Calu3 (cell line): ENCODE data around the gene LARP1. TPM values are rescaled to one million over a fixed set of nuclear protein-coding genes. Genes with fewer than 3 reads are reported as not detected.
A peak's percentile ranks its signal among the peaks of the same experiment; 100 is the strongest.

ENCODE experiments used
- BruUV-seq: library from RNA; stranded (reverse); fragments of 400-500 nt; replicated peaks from 2 replicates; lab custom pipeline; 2021; lab: Mats Ljungman, UMichigan
- CTCF ChIA-PET: fragments of 300-600 bp; sonication (Branson Sonifier 250); formaldehyde crosslinking; loops from one replicate; lab custom pipeline; 2022; ENCODE audit warnings: antibody characterized with exemption; lab: Charles Lee
- DNase-seq: peaks from one replicate; pipeline ENCODE4 v3.0.0; 2022
- H3K27ac Mint-ChIP-seq: one replicate; pipeline ENCODE4 v1.8.0; 2022; ENCODE audit warnings: mixed read lengths; ENCODE audit not compliant: unreplicated experiment
- H3K27me3 Mint-ChIP-seq: one replicate; pipeline ENCODE4 v1.8.0; 2022; ENCODE audit warnings: mixed read lengths; ENCODE audit not compliant: unreplicated experiment
- H3K36me3 Mint-ChIP-seq: one replicate; pipeline ENCODE4 v1.8.0; 2022; ENCODE audit warnings: mild to moderate bottlenecking, moderate library complexity, mixed read lengths; ENCODE audit not compliant: insufficient read depth, unreplicated experiment
- H3K4me1 Mint-ChIP-seq: one replicate; pipeline ENCODE4 v1.8.0; 2022; ENCODE audit warnings: mild to moderate bottlenecking, low read depth, mixed read lengths; ENCODE audit not compliant: unreplicated experiment
- H3K4me3 Mint-ChIP-seq: one replicate; pipeline ENCODE4 v1.8.0; 2022; ENCODE audit warnings: mild to moderate bottlenecking, low read depth, moderate library complexity, mixed read lengths; ENCODE audit not compliant: unreplicated experiment
- H3K9me3 Mint-ChIP-seq: one replicate; pipeline ENCODE4 v1.8.0; 2022; ENCODE audit warnings: low read depth, mixed read lengths; ENCODE audit not compliant: unreplicated experiment
- intact Hi-C: fragments of 100-400 bp; cut with micrococcal nuclease; formaldehyde crosslinking; loops from one replicate; pipeline ENCODE4 v1.10.0; 2022; ENCODE audit not compliant: unreplicated experiment
- total RNA-seq: library from RNA; stranded (reverse); gene quantifications from 2 replicates; pipeline ENCODE4 v1.2.3, GENCODE V29; 2022
- TF ChIP-seq, protein P1 (sequence below): fragments of 200-600 bp; IDR thresholded peaks from one replicate; pipeline ENCODE4 v1.8.0; 2022; ENCODE audit warnings: antibody characterized with exemption; ENCODE audit not compliant: unreplicated experiment

Gene LARP1
- total RNA-seq, 1 experiment from 2014 or later, result 339 TPM

DNA sequence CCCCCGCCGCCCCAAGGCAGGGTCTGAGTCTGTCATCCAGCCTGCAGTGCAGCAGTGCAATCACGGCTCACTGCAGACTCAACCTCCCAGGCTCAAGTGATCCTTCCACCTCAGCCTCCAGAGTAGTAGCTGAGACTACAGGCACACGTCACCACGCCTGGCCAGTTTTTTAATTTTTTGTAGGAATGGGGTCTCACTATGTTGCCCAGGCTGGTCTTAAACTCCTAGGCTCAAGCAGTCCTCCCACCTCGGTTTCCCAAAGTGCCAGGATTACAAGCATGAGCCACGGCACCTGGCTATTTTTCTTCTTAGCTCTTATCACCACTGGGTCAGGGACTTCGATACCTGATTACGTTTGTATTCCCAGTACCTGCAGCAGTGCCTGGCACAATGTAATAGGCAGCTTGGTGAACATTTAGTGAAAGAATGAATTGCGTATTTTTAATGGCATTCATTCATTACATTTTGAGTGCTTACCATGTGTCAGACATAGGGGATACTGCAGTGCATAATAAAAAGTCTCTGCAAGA, 10.3 kb downstream of the LARP1 start:
- CTCF ChIA-PET, result no interaction called here
- H3K36me3 Mint-ChIP-seq, result peaks cover 21% of the 10 kb centered on the region
- H3K4me3 Mint-ChIP-seq, result no peak overlapping the region
- H3K9me3 Mint-ChIP-seq, result no peaks in the 10 kb centered on the region
- DNase-seq, result no peak
- BruUV-seq, result no TSS peak
- H3K27me3 Mint-ChIP-seq, result no peaks in the 10 kb centered on the region
- TF ChIP-seq, protein P1, sequence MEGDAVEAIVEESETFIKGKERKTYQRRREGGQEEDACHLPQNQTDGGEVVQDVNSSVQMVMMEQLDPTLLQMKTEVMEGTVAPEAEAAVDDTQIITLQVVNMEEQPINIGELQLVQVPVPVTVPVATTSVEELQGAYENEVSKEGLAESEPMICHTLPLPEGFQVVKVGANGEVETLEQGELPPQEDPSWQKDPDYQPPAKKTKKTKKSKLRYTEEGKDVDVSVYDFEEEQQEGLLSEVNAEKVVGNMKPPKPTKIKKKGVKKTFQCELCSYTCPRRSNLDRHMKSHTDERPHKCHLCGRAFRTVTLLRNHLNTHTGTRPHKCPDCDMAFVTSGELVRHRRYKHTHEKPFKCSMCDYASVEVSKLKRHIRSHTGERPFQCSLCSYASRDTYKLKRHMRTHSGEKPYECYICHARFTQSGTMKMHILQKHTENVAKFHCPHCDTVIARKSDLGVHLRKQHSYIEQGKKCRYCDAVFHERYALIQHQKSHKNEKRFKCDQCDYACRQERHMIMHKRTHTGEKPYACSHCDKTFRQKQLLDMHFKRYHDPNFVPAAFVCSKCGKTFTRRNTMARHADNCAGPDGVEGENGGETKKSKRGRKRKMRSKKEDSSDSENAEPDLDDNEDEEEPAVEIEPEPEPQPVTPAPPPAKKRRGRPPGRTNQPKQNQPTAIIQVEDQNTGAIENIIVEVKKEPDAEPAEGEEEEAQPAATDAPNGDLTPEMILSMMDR, result no peak
- intact Hi-C loops, result no loop called here
- peak overlapping the region; percentile 44 for H3K27ac Mint-ChIP-seq
- peaks cover 68% of the 10 kb centered on the region for H3K4me1 Mint-ChIP-seq

DNA sequence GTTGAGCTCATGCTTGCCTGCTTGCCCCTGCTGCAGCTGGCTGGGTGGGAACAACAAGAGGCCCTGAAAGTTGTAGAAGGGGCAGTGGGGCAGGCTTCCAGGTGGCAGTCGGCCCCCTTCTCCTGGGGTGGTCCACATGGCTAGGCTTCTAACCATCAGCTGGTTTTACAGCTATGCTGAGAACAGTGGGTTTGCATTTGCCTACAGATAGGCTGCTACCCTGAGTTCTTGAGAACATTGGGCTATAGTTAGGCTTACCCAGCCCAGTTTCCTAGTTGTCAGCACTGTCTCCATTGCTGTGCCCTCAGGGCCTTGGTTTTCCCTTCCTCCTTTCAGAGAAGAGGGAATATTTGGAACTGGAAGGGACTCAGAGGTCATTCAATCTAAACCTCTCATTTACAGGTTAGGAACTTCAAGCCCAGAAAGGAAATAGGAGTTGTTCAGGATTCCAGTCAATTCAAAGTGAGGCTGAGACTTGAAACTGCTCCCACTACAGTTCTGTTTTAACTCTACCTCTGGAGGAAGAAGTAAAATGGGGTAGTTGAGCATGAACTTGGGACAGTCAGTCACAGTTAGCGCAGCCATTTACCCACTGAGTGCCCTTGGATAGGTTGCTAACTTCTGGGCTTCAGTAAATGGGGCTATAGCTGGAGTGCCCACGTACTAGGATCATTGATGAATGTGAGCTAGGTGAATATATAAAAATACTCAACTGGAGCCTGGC, 11.5 kb downstream of the LARP1 start:
- CTCF ChIA-PET, result interaction anchor here (0.6 to 0.7 kb wide), 2 partner anchors 62 to 93 kb away, joined by 3 to 4 read pairs; no protein-coding TSS in a partner anchor
- Mint-ChIP-seq H3K4me1 (peaks cover 55% of the 10 kb centered on the region), H3K36me3 (peaks cover 30% of the 10 kb centered on the region), H3K9me3 (no peaks in the 10 kb centered on the region), H3K27ac (no peak overlapping the region), H3K4me3 (no peak overlapping the region), H3K27me3 (no peaks in the 10 kb centered on the region)
- TF ChIP-seq, protein P1, result no peak
- intact Hi-C loops, result no loop called here
- DNase-seq, result no peak
- BruUV-seq, result no TSS peak

DNA sequence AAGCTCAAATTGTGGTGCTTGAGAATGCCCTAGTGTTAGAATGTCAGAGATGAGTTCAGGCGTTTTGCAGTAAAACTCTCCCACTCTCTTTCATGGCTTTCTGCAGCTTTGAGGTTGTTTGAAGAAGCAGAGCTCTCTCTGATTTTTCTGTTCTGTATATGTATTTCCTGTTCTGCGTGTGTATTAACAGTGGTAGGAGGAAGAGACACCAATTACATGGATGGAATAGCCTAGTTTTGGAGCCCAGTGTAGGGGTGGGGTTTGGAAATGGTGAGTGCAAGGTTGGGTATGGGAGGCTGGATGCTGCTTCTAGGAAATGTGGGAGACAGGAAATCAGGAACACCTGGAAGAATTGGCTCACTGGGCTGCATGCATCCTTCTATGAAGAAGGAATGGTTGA, 12.4 kb downstream of the LARP1 start:
- H3K9me3 Mint-ChIP-seq, result no peaks in the 10 kb centered on the region
- H3K4me3 Mint-ChIP-seq, result no peak overlapping the region
- no peaks in the 10 kb centered on the region for H3K27me3 Mint-ChIP-seq
- TF ChIP-seq, protein P1, result no peak
- peak overlapping the region; percentile 10 for H3K27ac Mint-ChIP-seq
- intact Hi-C loops, result no loop called here
- DNase-seq, result no peak
- CTCF ChIA-PET, result no interaction called here
- peaks cover 30% of the 10 kb centered on the region for H3K36me3 Mint-ChIP-seq
- no TSS peak for BruUV-seq
- peaks cover 51% of the 10 kb centered on the region for H3K4me1 Mint-ChIP-seq

DNA sequence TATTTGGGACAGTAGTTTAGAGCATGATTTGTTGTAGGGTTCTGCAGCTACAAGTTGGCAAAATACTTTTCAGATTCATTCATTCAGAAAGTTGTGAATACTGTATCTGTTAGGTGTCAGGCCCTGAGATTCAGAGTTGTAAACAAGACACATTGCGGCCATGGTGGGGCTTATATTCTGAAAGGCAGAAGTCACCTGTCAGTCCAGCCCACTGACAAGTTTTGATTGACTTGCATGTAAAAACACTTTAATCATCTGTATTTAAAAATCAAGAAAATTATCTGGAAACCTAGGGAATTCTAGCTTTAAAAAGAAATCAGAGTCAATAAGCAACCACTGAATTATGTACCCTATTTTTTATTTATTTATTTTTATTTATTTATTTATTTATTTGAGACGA, 13.0 kb downstream of the LARP1 start:
- no TSS peak for BruUV-seq
- no peak for DNase-seq
- TF ChIP-seq, protein P1, result no peak
- intact Hi-C loops, result no loop called here
- Mint-ChIP-seq H3K9me3 (no peaks in the 10 kb centered on the region), H3K27ac (peak overlapping the region; percentile 10), H3K4me1 (peaks cover 51% of the 10 kb centered on the region), H3K27me3 (no peaks in the 10 kb centered on the region), H3K36me3 (peaks cover 37% of the 10 kb centered on the region), H3K4me3 (no peak overlapping the region)
- CTCF ChIA-PET, result no interaction called here
